IMR-90 (cell line): ENCODE measurements around the gene OR1M1. TPM values are rescaled to one million over a fixed set of nuclear protein-coding genes. Genes with fewer than 3 reads are reported as not detected.

Experiments
- ATAC-seq: fragments of 200-7000 bp; cut with Tn5 transposase; 2 replicates; pipeline ENCODE4 v1.9.1; 2020; ENCODE audit warnings: low read depth, mild to moderate bottlenecking, moderate library complexity
- BruUV-seq: library from RNA; stranded (reverse); fragments of 400-500 nt; replicated peaks from 2 replicates; lab custom pipeline; 2021; lab: Mats Ljungman, UMichigan
- CTCF ChIA-PET: fragments of 300-600 bp; formaldehyde crosslinking; extraction: SDS; loops from one replicate; lab custom pipeline; 2021; ENCODE audit warnings: antibody characterized with exemption; lab: Yijun Ruan, JAX
- POLR2A ChIA-PET: fragments of 300-600 bp; sonication (Branson Sonifier 250); formaldehyde crosslinking; loops from one replicate; lab custom pipeline; 2022; ENCODE audit warnings: antibody characterized with exemption; ENCODE audit not compliant: unreplicated experiment; lab: Charles Lee
- DNase-seq: peaks from one replicate; pipeline ENCODE4 v3.0.0; 2013
- H2AFZ ChIP-seq: replicated peaks from 2 replicates; pipeline ENCODE3; 2013; ENCODE audit warnings: low read length, mild to moderate bottlenecking; ENCODE audit not compliant: poor library complexity
- H2AK5ac ChIP-seq: 2 replicates; pipeline ENCODE4 v1.6.1; 2013; ENCODE audit warnings: low read depth, low read length, inconsistent platforms
- H2AK9ac ChIP-seq: replicated peaks from 2 replicates; pipeline ENCODE3; 2013; ENCODE audit warnings: mild to moderate bottlenecking, low read depth, low read length, moderate library complexity; ENCODE audit not compliant: poor library complexity
- H2BK120ac ChIP-seq: 2 replicates; pipeline ENCODE4 v1.6.1; 2013; ENCODE audit warnings: low read depth, low read length, inconsistent platforms
- H2BK15ac ChIP-seq: 3 replicates; pipeline ENCODE4 v1.6.1; 2013; ENCODE audit warnings: low read depth, low read length, inconsistent platforms
- H2BK20ac ChIP-seq: 2 replicates; pipeline ENCODE4 v1.6.1; 2013; ENCODE audit warnings: low read depth, mild to moderate bottlenecking, inconsistent platforms, low read length, moderate library complexity
- H2BK5ac ChIP-seq: 2 replicates; pipeline ENCODE4 v1.6.1; 2013; ENCODE audit warnings: mild to moderate bottlenecking, low read depth, low read length, inconsistent platforms; ENCODE audit not compliant: poor library complexity, severe bottlenecking
- H3K14ac ChIP-seq: replicated peaks from 2 replicates; pipeline ENCODE4 v1.6.1; 2013; ENCODE audit warnings: low read depth, low read length, inconsistent platforms
- H3K18ac ChIP-seq: 2 replicates; pipeline ENCODE4 v1.6.1; 2013; ENCODE audit warnings: low read depth, low read length, control low read depth
- H3K23ac ChIP-seq: 2 replicates; pipeline ENCODE4 v1.6.1; 2013; ENCODE audit warnings: low read depth, low read length, inconsistent platforms
- H3K27ac ChIP-seq: 2 replicates; pipeline ENCODE4 v1.5.1; 2013; ENCODE audit warnings: mild to moderate bottlenecking, control low read depth, low read length; ENCODE audit not compliant: insufficient read depth
- H3K27me3 ChIP-seq: 2 replicates; pipeline ENCODE4 v1.6.1; 2013; ENCODE audit warnings: low read length; ENCODE audit not compliant: control insufficient read depth, insufficient read depth
- H3K36me3 ChIP-seq: 2 replicates; pipeline ENCODE4 v1.6.1; 2013; ENCODE audit warnings: low read length, mixed read lengths; ENCODE audit not compliant: control insufficient read depth, insufficient read depth
- H3K4ac ChIP-seq: 2 replicates; pipeline ENCODE4 v1.6.1; 2013; ENCODE audit warnings: low read depth, low read length, inconsistent platforms
- H3K4me1 ChIP-seq: 2 replicates; pipeline ENCODE4 v1.6.1; 2013; ENCODE audit warnings: low read length, mixed read lengths; ENCODE audit not compliant: control insufficient read depth, insufficient read depth
- H3K4me2 ChIP-seq: 2 replicates; pipeline ENCODE4 v1.6.1; 2013; ENCODE audit warnings: low read depth, mild to moderate bottlenecking, control low read depth, low read length, moderate library complexity
- H3K4me3 ChIP-seq: 2 replicates; pipeline ENCODE4 v1.5.1; 2013; ENCODE audit warnings: low read depth, mild to moderate bottlenecking, control low read depth, low read length, moderate library complexity; ENCODE audit not compliant: insufficient read depth
- H3K56ac ChIP-seq: 2 replicates; pipeline ENCODE4 v1.6.1; 2013; ENCODE audit warnings: low read length, inconsistent platforms; ENCODE audit not compliant: insufficient read depth; ENCODE audit errors: extremely low read depth
- H3K79me1 ChIP-seq, 2 experiments: 2 replicates each; pipeline ENCODE4 v1.6.1; 2013; ENCODE audit warnings: low read length in 2 of 2, inconsistent platforms in 1 of 2, low read depth in 1 of 2
- H3K9ac ChIP-seq: 2 replicates; pipeline ENCODE4 v1.6.1; 2013; ENCODE audit warnings: low read depth, low read length, control low read depth
- H3K9me1 ChIP-seq: 2 replicates; pipeline ENCODE4 v1.6.1; 2013; ENCODE audit warnings: low read length, inconsistent platforms; ENCODE audit not compliant: insufficient read depth
- H3K9me3 ChIP-seq: 2 replicates; pipeline ENCODE4 v1.6.1; 2013; ENCODE audit warnings: low read length; ENCODE audit not compliant: control insufficient read depth, insufficient read depth
- H4K20me1 ChIP-seq: 2 replicates; pipeline ENCODE4 v1.6.1; 2013; ENCODE audit warnings: low read length, inconsistent platforms; ENCODE audit not compliant: insufficient read depth
- H4K5ac ChIP-seq: 2 replicates; pipeline ENCODE4 v1.6.1; 2013; ENCODE audit warnings: mild to moderate bottlenecking, low read depth, low read length, control low read depth
- H4K8ac ChIP-seq, 2 experiments: 2 replicates each; pipeline ENCODE4 v1.6.1; 2013; ENCODE audit warnings: low read depth in 2 of 2, low read length in 2 of 2, control low read depth in 1 of 2, inconsistent platforms in 1 of 2
- H4K91ac ChIP-seq: 2 replicates; pipeline ENCODE4 v1.6.1; 2013; ENCODE audit warnings: low read depth, low read length, inconsistent platforms; ENCODE audit not compliant: insufficient read depth
- CEBPB ChIP-seq: IDR thresholded peaks from 2 replicates; pipeline ENCODE4 v1.6.1; 2012; ENCODE audit warnings: low read depth, low read length, improper control_type of control experiment
- POLR2A ChIP-seq: IDR thresholded peaks from 2 replicates; pipeline ENCODE4 v1.6.1; 2012; ENCODE audit warnings: mild to moderate bottlenecking, low read depth, low read length
- WGBS, 2 experiments: methylation state at CpG; one replicate each; pipeline versions ENCODE4 v1.1.5 to v1.1.7; 2013; ENCODE audit warnings: missing lambda C conversion rate in 2 of 2; ENCODE audit not compliant: insufficient read length in 1 of 2; ENCODE audit errors: extremely low coverage in 2 of 2; 5-methylcytosine and 5-hydroxymethylcytosine counted together
- dilution Hi-C: fragments of 300-500 bp; cut with HindIII; formaldehyde crosslinking; loops from one replicate; pipeline ENCODE4 v1.14.3; 2018; ENCODE audit warnings: low sequenced_read_pairs; ENCODE audit not compliant: unreplicated experiment
- in situ Hi-C: fragments of 300-500 bp; cut with MboI; formaldehyde crosslinking; loops from 3 replicates; pipeline ENCODE4 v1.14.3; 2019; ENCODE audit warnings: low sequenced_read_pairs, inconsistent platforms, mixed read lengths
- intact Hi-C: fragments of 100-400 bp; cut with micrococcal nuclease; formaldehyde crosslinking; loops from 2 replicates; pipeline ENCODE4 v1.10.0; 2022
- polyA plus RNA-seq, 3 experiments: library from polyadenylated mRNA; depleted of rRNA; stranded (reverse); fragments of >200 nt; gene quantifications; 2 replicates each; pipeline ENCODE4 v1.2.3, GENCODE V29; 2012; ENCODE audit warnings: low replicate concordance in 1 of 3
- total RNA-seq: library from RNA; depleted of rRNA; stranded (reverse); fragments of >200 nt; gene quantifications from 2 replicates; pipeline ENCODE4 v1.2.3, GENCODE V29; 2012

Gene OR1M1
- total and polyA plus RNA-seq, 2 of the 4 experiments (the other 2 are of a cell fraction): not detected

GRCh38 chr19:9041023-9041422 lies 45.8 kb upstream of the OR1M1 start:
- Histone ChIP-seq H2BK5ac (no peak overlapping the region), H3K27ac (no peak overlapping the region), H3K9me3 (peaks cover 22% of the 10 kb centered on the region), H3K36me3 (no peaks in the 10 kb centered on the region), H4K8ac (no peak overlapping the region), H3K18ac (no peak overlapping the region), H4K5ac (no peak overlapping the region), H2BK15ac (no peak overlapping the region), H2AK9ac (no peak overlapping the region), H3K4ac (no peak overlapping the region), H2BK120ac (no peak overlapping the region), H3K9ac (no peak overlapping the region), H2AK5ac (no peak overlapping the region), H3K14ac (no peak overlapping the region), H3K79me1 (no peaks in the 10 kb centered on the region), H3K27me3 (no peaks in the 10 kb centered on the region), H3K4me1 (no peaks in the 10 kb centered on the region), H3K23ac (no peak overlapping the region), H4K91ac (no peak overlapping the region), H3K9me1 (no peaks in the 10 kb centered on the region), H3K56ac (no peak overlapping the region), H3K4me3 (no peak overlapping the region), H4K20me1 (no peaks in the 10 kb centered on the region), H2AFZ (no peak overlapping the region), H2BK20ac (no peak overlapping the region), H3K4me2 (no peak overlapping the region)
- ATAC-seq: no peak
- CTCF ChIA-PET: no interaction called here
- peak; percentile 36; the same call in 1 of the 2 replicates for TF ChIP-seq CEBPB
- no peak for TF ChIP-seq POLR2A
- no TSS peak for BruUV-seq
- POLR2A ChIA-PET: no interaction called here
- no CpG with 5 or more reads among the region's 8 CpGs for whole genome bisulfite sequencing, 2 experiments
- dilution Hi-C loops: no loop called here
- in situ Hi-C loops: no loop called here
- intact Hi-C loops: no loop called here
- no peak for DNase-seq
